CD14-positive monocyte (primary cell): ENCODE data around the gene CD40LG. TPM values are rescaled to one million over a fixed set of nuclear protein-coding genes. Genes with fewer than 3 reads are reported as not detected.

ENCODE experiments used
- DNase-seq, 3 donors: peaks; one replicate each; pipeline ENCODE4 v3.0.0-alpha.2; 2011 to 2022
- H2AFZ ChIP-seq: 2 replicates; pipeline ENCODE4 v1.6.0; 2012; ENCODE audit warnings: mild to moderate bottlenecking, low read depth, low read length, inconsistent platforms; ENCODE audit not compliant: insufficient read depth, poor library complexity, severe bottlenecking
- H3K27ac ChIP-seq, 2 donors: 1 replicate in 1 of 2; 2 replicates in 1 of 2; pipeline ENCODE4 v1.5.1; 2012 to 2013; ENCODE audit warnings: low read length in 2 of 2, control low read depth in 1 of 2, inconsistent platforms in 1 of 2, low read depth in 1 of 2, mild to moderate bottlenecking in 1 of 2
- H3K27me3 ChIP-seq, 2 donors: one replicate each; pipeline versions ENCODE4 v1.6.0 to v1.6.1; 2011 to 2013; ENCODE audit warnings: low read length in 2 of 2; ENCODE audit not compliant: control insufficient read depth in 2 of 2, insufficient read depth in 2 of 2
- H3K36me3 ChIP-seq, 2 donors: replicated peaks in 1 of 2; 1 replicate in 1 of 2; 2 replicates in 1 of 2; pipeline versions ENCODE4 v1.5.1 to v1.6.1; 2012 to 2013; ENCODE audit warnings: low read length in 2 of 2, control low read depth in 1 of 2, inconsistent platforms in 1 of 2, mild to moderate bottlenecking in 1 of 2; ENCODE audit not compliant: insufficient read depth in 2 of 2, control insufficient read depth in 1 of 2
- H3K4me1 ChIP-seq, 2 donors: 1 replicate in 1 of 2; 2 replicates in 1 of 2; pipeline versions ENCODE4 v1.5.1 to v1.6.1; 2012 to 2013; ENCODE audit warnings: low read length in 2 of 2, control low read depth in 1 of 2, inconsistent platforms in 1 of 2, mild to moderate bottlenecking in 1 of 2, moderate library complexity in 1 of 2; ENCODE audit not compliant: insufficient read depth in 2 of 2, control insufficient read depth in 1 of 2
- H3K4me2 ChIP-seq: replicated peaks from 2 replicates; pipeline ENCODE3; 2012; ENCODE audit warnings: low read length, moderate library complexity, mild to moderate bottlenecking; ENCODE audit not compliant: poor library complexity, severe bottlenecking; ENCODE audit errors: extremely low read depth
- H3K4me3 ChIP-seq, 3 experiments: fragments of 200-600 bp in 1 of 3; sonication (generic) in 1 of 3; replicated peaks in 1 of 3; 1 replicate in 2 of 3; 2 replicates in 1 of 3; pipeline ENCODE4 v1.5.1; 2011 to 2013; ENCODE audit warnings: low read length in 3 of 3, mild to moderate bottlenecking in 3 of 3, control low read depth in 2 of 3, low read depth in 2 of 3, inconsistent platforms in 1 of 3, moderate library complexity in 1 of 3
- H3K79me2 ChIP-seq: 2 replicates; pipeline ENCODE4 v1.6.0; 2012; ENCODE audit warnings: mild to moderate bottlenecking, control low read depth, inconsistent platforms, low read length, moderate library complexity; ENCODE audit not compliant: insufficient read depth
- H3K9ac ChIP-seq: 2 replicates; pipeline ENCODE4 v1.6.0; 2017; ENCODE audit warnings: low read length, mild to moderate bottlenecking; ENCODE audit not compliant: insufficient read depth, poor library complexity, severe bottlenecking
- H3K9me3 ChIP-seq, 2 donors: replicated peaks in 1 of 2; 1 replicate in 1 of 2; 2 replicates in 1 of 2; pipeline versions ENCODE4 v1.5.1 to v1.6.1; 2012 to 2013; ENCODE audit warnings: low read length in 2 of 2, control low read depth in 1 of 2; ENCODE audit not compliant: control insufficient read depth in 1 of 2, insufficient read depth in 1 of 2
- H4K20me1 ChIP-seq: 2 replicates; pipeline ENCODE4 v1.6.0; 2012; ENCODE audit warnings: mild to moderate bottlenecking, low read length, control low read depth, moderate library complexity; ENCODE audit not compliant: insufficient read depth
- H3K27ac Mint-ChIP-seq, 7 donors: one replicate each; pipeline ENCODE4 v1.8.0; 2020; ENCODE audit warnings: mild to moderate bottlenecking in 7 of 7, mixed read lengths in 7 of 7, moderate library complexity in 6 of 7, inconsistent platforms in 2 of 7
- H3K27me3 Mint-ChIP-seq, 3 donors: one replicate each; pipeline ENCODE4 v1.8.0; 2021 to 2022; ENCODE audit warnings: low read depth in 3 of 3, mild to moderate bottlenecking in 3 of 3, mixed read lengths in 3 of 3, moderate library complexity in 3 of 3, inconsistent platforms in 1 of 3
- H3K36me3 Mint-ChIP-seq, 2 donors: one replicate each; pipeline ENCODE4 v1.8.0; 2020; ENCODE audit warnings: mixed read lengths in 2 of 2, inconsistent platforms in 1 of 2, mild to moderate bottlenecking in 1 of 2
- H3K4me1 Mint-ChIP-seq: one replicate; pipeline ENCODE4 v1.8.0; 2020; ENCODE audit warnings: mild to moderate bottlenecking, mixed read lengths
- H3K4me3 Mint-ChIP-seq, 2 donors: one replicate each; pipeline ENCODE4 v1.8.0; 2020; ENCODE audit warnings: mild to moderate bottlenecking in 2 of 2, mixed read lengths in 2 of 2, moderate library complexity in 1 of 2
- H3K9me3 Mint-ChIP-seq, 7 donors: one replicate each; pipeline ENCODE4 v1.8.0; 2020 to 2022; ENCODE audit warnings: mixed read lengths in 7 of 7, mild to moderate bottlenecking in 6 of 7, moderate library complexity in 6 of 7, inconsistent platforms in 2 of 7
- CTCF ChIP-seq: fragments of 200-600 bp; IDR thresholded peaks from one replicate; pipeline ENCODE4 v1.8.0; 2022; ENCODE audit warnings: antibody characterized with exemption, mild to moderate bottlenecking
- whole genome bisulfite sequencing: methylation state at CpG from one replicate; pipeline ENCODE4 v1.1.5; 2013; ENCODE audit warnings: missing lambda C conversion rate; ENCODE audit not compliant: insufficient coverage; 5-methylcytosine and 5-hydroxymethylcytosine counted together
- intact Hi-C, 2 donors: fragments of 100-400 bp; cut with micrococcal nuclease; formaldehyde crosslinking; loops; one replicate each; pipeline versions ENCODE4 v1.15.0 to v1.15.1; 2023
- polyA plus RNA-seq, 3 donors: library from polyadenylated mRNA; depleted of rRNA in 1 of 3; unstranded in 2 of 3; stranded (reverse) in 1 of 3; fragments of 300-500 nt in 2 of 3; fragments of >200 nt in 1 of 3; fragmentation: Illumina TruSeq in 2 of 3; gene quantifications; 1 replicate in 2 of 3; 2 replicates in 1 of 3; pipeline ENCODE4 v1.2.3, GENCODE V29; 2012 to 2021

Gene CD40LG
- polyA plus RNA-seq, 3 donors, result 0.09 TPM; not detected in 2

DNA sequence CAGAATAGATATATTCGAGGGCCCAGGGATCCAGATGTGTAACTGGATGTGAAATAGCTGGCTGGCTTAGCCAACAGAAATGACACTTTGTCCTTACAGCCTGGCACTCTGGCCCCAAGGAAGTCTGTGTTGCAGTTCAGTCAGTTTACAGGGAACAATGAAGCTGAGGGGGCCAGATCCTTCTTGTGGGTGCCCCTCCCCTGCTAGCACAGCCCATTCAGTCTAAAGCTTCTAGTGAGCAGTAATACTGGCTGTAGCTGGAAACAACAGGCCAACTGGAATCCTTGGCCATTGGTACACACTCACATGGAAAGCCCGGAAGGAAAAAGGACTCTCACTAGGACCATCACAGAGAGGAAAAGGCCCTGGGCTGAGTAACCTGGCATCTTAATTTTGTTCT is 22.7 kb upstream of the CD40LG start:
- no peaks in the 10 kb centered on the region for H3K4me1 Mint-ChIP-seq
- peaks cover 0 to 3% (median 0%) of the 10 kb centered on the region in 7 donors for H3K9me3 Mint-ChIP-seq
- H3K27me3 ChIP-seq, result peaks cover 0 to 3% of the 10 kb centered on the region in 2 donors
- H3K36me3 Mint-ChIP-seq, result no peaks in the 10 kb centered on the region
- no peaks in the 10 kb centered on the region for H3K36me3 ChIP-seq
- no peak overlapping the region for H3K27ac ChIP-seq
- no peaks in the 10 kb centered on the region for H4K20me1 ChIP-seq
- no peak overlapping the region for H3K4me3 Mint-ChIP-seq
- no peak overlapping the region for H3K4me3 ChIP-seq
- no peak overlapping the region for H3K27ac Mint-ChIP-seq
- no peak for DNase-seq
- no peaks in the 10 kb centered on the region for H3K4me1 ChIP-seq
- intact Hi-C loops, result no loop called here
- no peak overlapping the region for H3K9ac ChIP-seq
- no peak for TF ChIP-seq CTCF
- H3K27me3 Mint-ChIP-seq, result peaks cover 0 to 1% (median 0%) of the 10 kb centered on the region in 3 donors
- H3K4me2 ChIP-seq, result no peak overlapping the region
- 100% methylated on average over 1 of the region's 2 CpGs for WGBS
- H3K9me3 ChIP-seq, result no peaks in the 10 kb centered on the region
- no peak overlapping the region for H2AFZ ChIP-seq
- H3K79me2 ChIP-seq, result no peaks in the 10 kb centered on the region

- Mint-ChIP-seq H3K4me1 (no peaks in the 10 kb centered on the region), H3K9me3 (peaks cover 0 to 3% (median 0%) of the 10 kb centered on the region in 7 donors), H3K27me3 (peaks cover 0 to 1% (median 0%) of the 10 kb centered on the region in 3 donors), H3K27ac (no peak overlapping the region), H3K36me3 (no peaks in the 10 kb centered on the region), H3K4me3 (no peak overlapping the region)
- Histone ChIP-seq H4K20me1 (no peaks in the 10 kb centered on the region), H3K4me1 (no peaks in the 10 kb centered on the region), H3K4me2 (no peak overlapping the region), H3K4me3 (no peak overlapping the region), H2AFZ (no peak overlapping the region), H3K27ac (no peak overlapping the region), H3K27me3 (peaks cover 0 to 3% of the 10 kb centered on the region in 2 donors), H3K36me3 (no peaks in the 10 kb centered on the region), H3K79me2 (no peaks in the 10 kb centered on the region), H3K9me3 (no peaks in the 10 kb centered on the region), H3K9ac (no peak overlapping the region)
- no CpG with 5 or more reads among the region's 2 CpGs for WGBS
- DNase-seq, result no peak
- intact Hi-C loops, result no loop called here
- no peak for TF ChIP-seq CTCF
These were observed 21.7 kb upstream of the CD40LG start for GRCh38 chrX:136626237-136626636.
